Stimulated activated CD8-positive, alpha-beta memory T cell treated with anti-CD3 and anti-CD28 coated beads, Interleukin-15, amount 100 ng/mL, for 1 hour (primary cell): ENCODE results near the gene SOST.

Experiments used
- DNase-seq: peaks from one replicate; pipeline ENCODE4 v3.0.0-alpha.2; 2020; ENCODE audit warnings: low read depth

The SOST gene

GRCh38 chr17:43741636-43742035 is 17.0 kb downstream of the SOST start:
- DNase-seq = no peak

GRCh38 chr17:43740541-43740940 is 18.1 kb downstream of the SOST start:
- no peak for DNase-seq

GRCh38 chr17:43737722-43738121 is 20.9 kb downstream of the SOST start:
- no peak for DNase-seq

- DNase-seq = no peak
Measured at GRCh38 chr17:43736389-43736788, 22.2 kb downstream of the SOST start.

GRCh38 chr17:43734376-43734775 is 24.2 kb downstream of the SOST start:
- DNase-seq = no peak

- DNase-seq = no peak
Measured at GRCh38 chr17:43733956-43734355, 24.6 kb downstream of the SOST start.

- DNase-seq = no peak
Measured at GRCh38 chr17:43732958-43733357, 25.6 kb downstream of the SOST start.

- DNase-seq = no peak
Measured at GRCh38 chr17:43728081-43728480, 30.5 kb downstream of the SOST start.

- DNase-seq = no peak
Measured at GRCh38 chr17:43723697-43724359, 34.8 kb downstream of the SOST start.

GRCh38 chr17:43722870-43723665 is 35.5 kb downstream of the SOST start:
- no peak for DNase-seq

GRCh38 chr17:43722269-43722619 is 36.3 kb downstream of the SOST start:
- no peak for DNase-seq

GRCh38 chr17:43721537-43722268 is 36.9 kb downstream of the SOST start:
- no peak for DNase-seq

- DNase-seq = peak; percentile 55
Measured at GRCh38 chr17:43720311-43721060, 38.1 kb downstream of the SOST start.

- no peak for DNase-seq
Measured at GRCh38 chr17:43719578-43719977, 39.0 kb downstream of the SOST start.

- DNase-seq = no peak
Measured at GRCh38 chr17:43718544-43718943, 40.0 kb downstream of the SOST start.

- DNase-seq = no peak
Measured at GRCh38 chr17:43717913-43718312, 40.7 kb downstream of the SOST start.

- no peak for DNase-seq
Measured at GRCh38 chr17:43714465-43715149, 44.0 kb downstream of the SOST start.

GRCh38 chr17:43713494-43714162 is 45.0 kb downstream of the SOST start:
- no peak for DNase-seq

- no peak for DNase-seq
Measured at GRCh38 chr17:43712397-43712796, 46.2 kb downstream of the SOST start.

- no peak for DNase-seq
Measured at GRCh38 chr17:43710101-43710500, 48.5 kb downstream of the SOST start.

GRCh38 chr17:43709210-43709609 is 49.4 kb downstream of the SOST start:
- DNase-seq = no peak
